GM12874 (cell line): Measurements from ENCODE around the gene SLC2A4.

Source experiments
- CTCF ChIP-seq: IDR thresholded peaks from 2 replicates; pipeline ENCODE4 v1.5.1; 2011; ENCODE audit warnings: low read depth, mild to moderate bottlenecking, control low read depth, low read length, moderate library complexity; ENCODE audit not compliant: insufficient read depth

SLC2A4 gene

GRCh38 chr17:7327056-7327455 is 45.5 kb downstream of the SLC2A4 start:
- no peak for TF ChIP-seq CTCF

- no peak for TF ChIP-seq CTCF
These were observed 46.0 kb downstream of the SLC2A4 start for GRCh38 chr17:7327501-7327900.

GRCh38 chr17:7328009-7328408 is 46.5 kb downstream of the SLC2A4 start:
- TF ChIP-seq CTCF, result no peak

- TF ChIP-seq CTCF, result no peak
These were observed 47.4 kb downstream of the SLC2A4 start, which contains the start of gene NEURL4 for GRCh38 chr17:7328840-7329373. NEURL4 (minus strand) TSS chr17:7329335; CDS start chr17:7329312, 23 bp downstream.

GRCh38 chr17:7329374-7329996 is 48.0 kb downstream of the SLC2A4 start:
- TF ChIP-seq CTCF, result no peak

- TF ChIP-seq CTCF, result no peak
These were observed 48.6 kb downstream of the SLC2A4 start for GRCh38 chr17:7329997-7330637.

GRCh38 chr17:7330638-7331015 is 49.1 kb downstream of the SLC2A4 start:
- no peak for TF ChIP-seq CTCF
